Measurements from ENCODE around the gene SLC19A3. TPM values are rescaled to one million over a fixed set of nuclear protein-coding genes. Genes with fewer than 3 reads are reported as not detected.

The SLC19A3 gene
- total RNA-seq, 2 donors from 2014 or later, result not detected

DNA sequence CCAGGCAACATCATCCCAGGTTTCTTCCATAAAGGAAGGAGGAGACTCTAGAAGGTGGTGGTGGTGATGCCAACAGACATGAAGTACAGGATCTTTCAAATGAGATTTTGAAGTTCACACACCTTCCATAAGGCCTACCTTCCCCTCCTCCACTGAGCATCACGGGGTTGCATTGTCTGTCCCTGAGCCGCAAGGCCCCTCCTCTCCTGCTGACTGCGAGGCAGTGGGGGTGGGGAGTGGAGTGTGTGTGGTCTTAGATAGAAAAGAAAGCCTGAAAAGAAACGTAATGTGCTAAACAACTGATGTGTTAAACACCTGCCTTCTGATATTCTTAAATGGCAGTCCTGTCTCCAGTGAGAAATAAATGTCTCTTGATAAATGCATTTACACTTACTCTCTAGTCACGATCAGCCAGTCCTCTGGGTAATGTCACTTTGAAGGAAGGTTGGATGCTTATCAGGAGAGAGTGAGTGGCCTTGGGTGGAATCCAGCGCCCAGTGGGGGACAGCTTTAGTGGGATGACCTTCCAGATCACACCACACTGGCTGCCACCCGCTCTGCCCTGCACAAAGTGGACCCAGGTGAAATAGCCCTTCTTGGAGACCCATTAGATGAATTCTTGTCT lies 56.7 kb downstream of the SLC19A3 start:
- Mint-ChIP-seq H3K36me3 (no peaks in the 10 kb centered on the region), H3K9me3 (no peaks in the 10 kb centered on the region), H3K27ac (no peak overlapping the region)
- DNase-seq (ENCODE audit: low spot score in 2 of 2) (no peak), ATAC-seq (no peak)

DNA sequence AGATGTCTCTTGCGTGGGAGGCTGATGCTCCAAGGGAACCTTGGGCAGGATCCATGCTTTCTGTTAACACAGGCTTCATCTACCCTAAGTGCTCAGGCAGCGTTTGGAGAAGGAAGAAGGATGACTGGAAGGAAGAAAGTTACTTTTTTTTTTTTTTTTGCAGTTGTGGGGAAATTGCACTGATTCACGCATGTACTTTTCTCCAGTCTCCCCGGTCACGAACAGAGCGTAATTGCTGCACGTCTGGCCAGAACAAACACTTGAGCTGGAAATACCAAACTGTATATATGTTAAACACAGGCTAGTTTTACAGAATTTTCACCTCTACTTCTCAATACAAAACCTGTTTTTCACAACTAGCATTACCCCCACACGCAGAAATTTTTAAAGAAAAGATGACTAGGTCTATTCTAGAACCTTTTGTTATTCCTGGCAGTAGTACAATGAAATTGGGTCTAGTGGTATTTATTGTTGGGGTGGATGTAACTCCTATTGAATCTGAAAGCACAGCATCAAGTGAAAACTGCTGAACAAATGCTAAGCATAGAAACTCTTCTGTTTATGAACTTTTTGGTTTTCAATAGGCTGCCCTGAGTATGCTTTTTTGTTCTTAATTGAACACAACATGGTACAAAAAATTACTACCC lies 60.5 kb downstream of the SLC19A3 start:
- H3K9me3 Mint-ChIP-seq, result no peaks in the 10 kb centered on the region
- H3K27ac Mint-ChIP-seq, result no peak overlapping the region
- ATAC-seq (no peak), DNase-seq (ENCODE audit: low spot score in 2 of 2) (no peak)
- H3K36me3 Mint-ChIP-seq, result no peaks in the 10 kb centered on the region

DNA sequence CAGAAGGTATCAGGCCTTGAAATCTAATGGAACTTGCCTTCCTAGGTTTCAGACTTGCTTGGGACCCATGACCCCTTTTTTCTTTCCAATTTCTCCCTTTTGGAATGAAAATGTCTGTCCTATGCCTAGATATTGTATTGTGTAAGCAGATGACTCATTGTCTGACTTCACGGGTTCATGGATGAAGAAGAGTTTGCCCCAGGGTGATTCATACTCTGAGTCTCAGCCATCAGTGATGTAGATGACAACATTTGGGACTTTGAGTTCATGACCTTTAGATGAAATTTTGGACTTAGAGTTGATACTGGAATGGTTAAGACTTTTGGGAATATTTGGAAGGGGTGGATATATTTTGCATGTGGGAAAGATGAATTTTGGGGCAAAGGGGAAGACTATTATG lies 62.4 kb downstream of the SLC19A3 start:
- no peaks in the 10 kb centered on the region for H3K9me3 Mint-ChIP-seq
- ATAC-seq (peak; percentile 71 to 74), DNase-seq (ENCODE audit: low spot score in 2 of 2) (no peak)
- H3K27ac Mint-ChIP-seq, result no peak overlapping the region
- no peaks in the 10 kb centered on the region for H3K36me3 Mint-ChIP-seq

DNA sequence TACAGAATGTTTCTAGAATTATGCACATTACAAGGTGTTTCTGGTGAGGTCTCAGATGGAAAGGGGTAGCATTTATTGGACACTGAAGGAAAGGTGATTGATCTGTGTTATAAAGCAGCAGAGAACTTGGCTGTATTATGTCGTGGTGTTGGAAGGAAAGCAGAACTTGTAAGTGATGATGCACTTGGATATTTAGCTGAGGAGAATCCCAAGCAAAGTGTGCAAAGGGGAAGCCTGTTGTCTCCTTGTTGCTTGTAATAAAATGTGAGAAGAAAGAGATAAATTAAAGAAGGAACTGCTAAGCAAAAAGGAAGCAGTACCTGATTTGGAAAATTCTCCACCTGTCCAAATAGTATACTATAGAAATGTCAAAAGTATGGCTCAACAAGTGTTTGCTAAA lies 63.4 kb downstream of the SLC19A3 start:
- Mint-ChIP-seq H3K9me3 (no peaks in the 10 kb centered on the region), H3K36me3 (no peaks in the 10 kb centered on the region), H3K27ac (no peak overlapping the region)
- ATAC-seq (no peak), DNase-seq (ENCODE audit: low spot score in 2 of 2) (no peak)

DNA sequence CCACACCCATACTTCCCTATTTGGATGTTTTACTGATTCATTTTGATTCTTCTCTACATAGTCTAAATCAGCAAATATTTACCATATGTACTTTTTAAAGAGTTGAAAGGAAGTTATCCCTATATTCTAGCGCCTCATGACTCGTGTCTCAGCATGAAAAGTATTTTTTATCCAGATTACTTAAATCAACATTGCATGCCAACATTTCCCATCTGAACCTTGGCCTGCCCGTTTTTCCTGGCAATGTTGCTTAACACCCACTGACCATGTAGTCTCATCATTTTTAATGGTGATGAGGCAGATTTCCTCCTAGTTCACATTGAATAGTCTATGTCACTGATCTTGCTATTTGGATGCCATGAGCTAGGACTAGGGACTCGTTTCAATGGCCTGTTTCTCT lies 64.4 kb downstream of the SLC19A3 start:
- H3K36me3 Mint-ChIP-seq, result no peaks in the 10 kb centered on the region
- DNase-seq (ENCODE audit: low spot score in 2 of 2) (no peak), ATAC-seq (no peak)
- H3K27ac Mint-ChIP-seq, result no peak overlapping the region
- H3K9me3 Mint-ChIP-seq, result no peaks in the 10 kb centered on the region

DNA sequence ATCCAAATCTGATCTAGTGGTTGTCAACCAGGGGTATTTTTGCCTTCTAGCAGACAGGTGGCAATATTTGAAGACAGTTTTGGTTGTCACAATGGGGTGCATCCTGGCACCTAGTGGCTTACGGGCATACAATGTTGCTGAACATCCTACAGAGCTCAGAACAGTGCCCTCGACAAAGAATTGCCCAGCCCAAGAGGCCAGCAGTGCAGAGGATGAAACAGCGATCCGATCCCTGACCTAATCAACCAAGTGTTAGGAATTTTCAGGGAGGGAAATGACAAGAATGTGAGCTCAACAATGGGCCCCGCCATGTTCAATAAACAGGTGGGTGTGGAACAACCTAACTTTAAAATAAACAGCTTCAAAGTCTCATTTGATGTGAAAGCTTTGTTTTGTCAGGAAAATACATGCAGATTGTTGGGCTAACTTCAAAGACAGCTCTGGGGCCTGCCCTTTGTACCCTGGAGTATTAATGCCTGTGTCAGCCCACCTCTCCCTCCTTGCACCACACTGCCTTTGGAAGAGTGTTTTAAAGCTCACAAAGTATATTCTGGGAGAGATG lies 73.8 kb downstream of the SLC19A3 start:
- no peaks in the 10 kb centered on the region for H3K36me3 Mint-ChIP-seq
- no peak overlapping the region for H3K27ac Mint-ChIP-seq
- no peaks in the 10 kb centered on the region for H3K9me3 Mint-ChIP-seq
- no peak for ATAC-seq
- DNase-seq (ENCODE audit: low spot score in 2 of 2), result no peak

DNA sequence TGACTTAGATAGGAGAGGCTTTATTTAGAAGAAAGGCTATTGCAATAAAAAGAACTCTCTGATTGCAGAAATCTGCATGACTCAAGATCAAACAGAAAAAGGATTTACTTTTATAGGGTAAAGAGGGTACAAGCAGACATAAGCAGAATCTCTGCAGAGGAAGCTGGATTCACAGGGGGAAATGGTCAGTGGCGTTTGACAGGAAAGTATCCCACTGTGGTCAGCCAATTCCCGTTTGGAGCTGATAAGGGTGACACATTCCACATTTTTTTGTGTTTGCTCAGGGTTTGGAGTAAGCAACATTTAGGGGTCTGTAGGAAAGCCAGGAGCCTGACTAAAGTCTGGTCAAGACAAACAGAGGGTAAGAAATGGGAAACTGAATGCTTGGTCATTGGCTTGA lies 75.2 kb downstream of the SLC19A3 start:
- Mint-ChIP-seq H3K36me3 (no peaks in the 10 kb centered on the region), H3K27ac (no peak overlapping the region), H3K9me3 (no peaks in the 10 kb centered on the region)
- DNase-seq (ENCODE audit: low spot score in 2 of 2) (no peak), ATAC-seq (no peak)

DNA sequence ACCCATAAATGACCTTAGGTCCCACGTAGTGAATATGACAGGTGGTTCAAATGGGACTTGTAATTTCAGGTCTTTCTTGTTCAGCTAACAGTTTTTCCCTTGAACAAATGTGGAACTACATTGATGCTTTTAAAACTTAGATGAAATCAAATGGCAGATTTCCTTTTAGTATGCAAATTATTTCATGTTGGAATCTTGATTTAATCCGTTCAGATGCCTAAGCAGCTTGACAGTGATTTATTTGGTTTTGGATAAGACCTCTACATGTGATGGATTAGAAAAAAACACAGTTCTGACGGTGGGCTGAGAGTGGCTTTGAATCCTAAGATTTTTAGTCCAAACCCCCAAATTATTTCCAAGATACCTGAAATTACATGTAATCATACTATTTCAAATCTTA lies 83.6 kb downstream of the SLC19A3 start:
- ATAC-seq, result no peak
- no peak overlapping the region for H3K27ac Mint-ChIP-seq

More for the DNA sequence above, 83.6 kb downstream of the SLC19A3 start:
- no peak for DNase-seq (ENCODE audit: low spot score in 2 of 2)
- no peaks in the 10 kb centered on the region for H3K9me3 Mint-ChIP-seq
- no peaks in the 10 kb centered on the region for H3K36me3 Mint-ChIP-seq

Other genes with a start within 250 kb of the SLC19A3 start
- gene AGFG1, start 245.9 kb downstream of the SLC19A3 start, total RNA-seq, result 100 to 1,000 TPM in 1 of 2 donors, 10 to 100 TPM in 1; 63.3 to 219 TPM
- gene SCYGR2, start 119.1 kb downstream of the SLC19A3 start, total RNA-seq, result not detected
- not detected for gene SCYGR3, start 103.2 kb downstream of the SLC19A3 start, total RNA-seq
- not detected for gene SCYGR4, start 100.5 kb downstream of the SLC19A3 start, total RNA-seq
- gene SCYGR5, start 51.2 kb downstream of the SLC19A3 start, total RNA-seq, result not detected
- gene SCYGR6, start 6.7 kb upstream of the SLC19A3 start, total RNA-seq, result not detected
- not detected for gene SCYGR7, start 10.3 kb upstream of the SLC19A3 start, total RNA-seq
- not detected for gene SCYGR8, start 27.9 kb upstream of the SLC19A3 start, total RNA-seq
- 1 to 10 TPM; 3.4 to 5.3 TPM for gene CCL20, start 95.8 kb upstream of the SLC19A3 start, total RNA-seq
- gene DAW1, start 153.6 kb upstream of the SLC19A3 start, total RNA-seq, result not detected